ENCODE results near the gene WBP1.

WBP1 gene

DNA sequence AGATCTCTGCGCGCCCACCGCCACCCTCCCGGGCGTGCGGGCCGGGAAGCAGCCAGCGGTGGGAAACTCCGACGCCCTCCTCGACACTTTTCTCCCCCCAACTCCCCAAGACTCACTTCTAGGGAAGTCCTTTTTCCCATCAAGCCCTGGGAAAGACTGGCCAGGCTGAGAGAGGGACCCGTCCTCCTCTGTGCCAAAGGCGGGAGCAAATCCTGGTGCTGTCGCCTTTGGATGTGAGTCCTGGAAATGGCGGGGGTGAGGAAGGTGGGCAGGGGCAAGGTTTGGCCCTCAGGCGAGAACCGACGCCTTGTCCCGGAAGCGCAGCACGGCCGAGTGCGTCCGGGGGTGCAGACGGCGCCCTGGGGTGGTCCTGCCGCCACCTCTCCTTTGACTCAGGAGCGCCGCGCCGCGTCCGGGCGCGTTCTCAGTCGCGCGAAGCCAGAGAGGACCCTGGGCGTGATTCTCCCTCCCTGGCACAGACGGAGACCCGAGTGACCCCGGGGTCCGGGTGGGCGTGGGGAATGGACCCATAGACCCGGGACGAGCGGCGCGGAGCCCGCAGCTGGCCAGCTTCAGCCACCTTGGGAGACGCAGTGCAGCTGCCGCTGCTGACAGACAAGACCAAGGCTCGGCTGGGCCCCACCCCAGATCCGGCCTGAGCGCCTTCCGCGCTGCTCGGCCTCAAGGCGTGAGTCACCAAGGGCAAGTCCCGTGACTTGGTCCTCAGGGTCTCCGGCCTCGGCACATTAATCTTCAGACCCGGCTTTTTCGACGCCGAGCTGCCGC is 44.7 kb downstream of the WBP1 start:
- H3K27me3 ChIP-seq (ENCODE audit: control insufficient read depth in 1 of 2, insufficient read depth in 2 of 2, low read length in 2 of 2) = peaks cover 0 to 12% of the 10 kb centered on the region in 2 donors
- peaks cover 62 to 67% of the 10 kb centered on the region in 2 donors for H3K4me1 ChIP-seq (ENCODE audit: control insufficient read depth in 1 of 2, insufficient read depth in 2 of 2, low read length in 2 of 2)
- H3K9ac ChIP-seq (ENCODE audit: low read depth in 1 of 2, low read length in 2 of 2) = peak overlapping the region; percentile 92 to 98
- H3K36me3 ChIP-seq (ENCODE audit: control insufficient read depth in 1 of 2, insufficient read depth in 2 of 2, low read length in 2 of 2) = peaks cover 0 to 11% of the 10 kb centered on the region in 2 donors
- H3K27ac ChIP-seq (ENCODE audit: low read depth, low read length) = peak overlapping the region; percentile 88
- H3K4me3 ChIP-seq (ENCODE audit: low read depth in 1 of 2, low read length in 2 of 2) = peak overlapping the region; percentile 88 to 94
- H3K9me3 ChIP-seq (ENCODE audit: control insufficient read depth in 1 of 2, low read length in 2 of 2) = no peaks in the 10 kb centered on the region

DNA sequence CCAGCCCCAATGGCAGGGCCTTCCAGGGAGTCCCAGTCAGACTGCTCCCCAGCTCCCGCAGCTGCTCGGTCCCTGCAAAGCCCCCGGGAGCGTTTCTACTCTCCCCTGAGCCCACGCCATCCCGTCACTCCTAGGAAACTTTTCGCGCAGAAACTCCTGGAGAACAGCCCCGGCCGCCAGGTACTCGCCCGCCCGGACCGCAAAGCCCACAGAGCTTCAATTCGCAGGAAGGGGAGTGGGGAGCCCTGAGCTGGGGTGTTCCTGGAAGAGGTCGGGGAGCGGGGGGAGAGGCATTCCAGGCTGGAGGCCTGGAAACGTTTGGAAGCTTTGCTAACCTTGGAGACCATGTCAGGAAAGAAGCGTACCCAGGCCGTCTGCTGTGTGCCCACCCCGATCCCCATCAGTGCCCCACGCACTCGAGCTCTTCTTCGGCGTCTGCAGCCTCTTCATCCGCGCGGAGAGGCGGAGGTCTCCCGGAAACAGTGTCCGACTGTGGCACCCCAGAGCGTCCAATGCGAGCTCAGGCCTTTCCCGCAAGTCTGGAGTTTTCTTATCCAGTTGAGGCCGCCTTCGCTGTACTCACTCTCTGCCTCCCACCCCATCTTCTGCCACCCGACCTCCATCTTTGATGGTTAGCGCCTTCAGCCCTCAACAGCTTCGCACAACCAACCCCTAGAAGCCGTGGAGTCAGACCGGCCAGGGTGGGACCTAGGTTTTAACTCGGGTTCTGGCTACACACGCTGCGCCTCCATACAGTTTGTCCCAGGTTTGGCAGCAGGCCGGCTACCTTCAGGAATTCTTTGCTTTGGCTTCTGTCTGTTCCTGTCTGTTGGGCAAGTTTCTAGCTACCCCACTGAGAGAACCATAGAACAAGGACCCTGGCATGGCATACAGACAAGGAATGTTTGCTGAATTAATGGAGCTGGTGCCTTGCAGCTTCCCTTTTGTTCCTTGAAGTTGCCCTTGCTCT is 45.6 kb downstream of the WBP1 start:
- peaks cover 0 to 11% of the 10 kb centered on the region in 2 donors for H3K36me3 ChIP-seq (ENCODE audit: control insufficient read depth in 1 of 2, insufficient read depth in 2 of 2, low read length in 2 of 2)
- peak overlapping the region; percentile 88 to 94 for H3K4me3 ChIP-seq (ENCODE audit: low read depth in 1 of 2, low read length in 2 of 2)
- H3K27ac ChIP-seq (ENCODE audit: low read depth, low read length) = peak overlapping the region; percentile 81
- peaks cover 0 to 13% of the 10 kb centered on the region in 2 donors for H3K27me3 ChIP-seq (ENCODE audit: control insufficient read depth in 1 of 2, insufficient read depth in 2 of 2, low read length in 2 of 2)
- peak overlapping the region; percentile 92 to 98 for H3K9ac ChIP-seq (ENCODE audit: low read depth in 1 of 2, low read length in 2 of 2)
- peaks cover 61 to 64% of the 10 kb centered on the region in 2 donors for H3K4me1 ChIP-seq (ENCODE audit: control insufficient read depth in 1 of 2, insufficient read depth in 2 of 2, low read length in 2 of 2)
- no peaks in the 10 kb centered on the region for H3K9me3 ChIP-seq (ENCODE audit: control insufficient read depth in 1 of 2, low read length in 2 of 2)

- Histone ChIP-seq H3K4me1 (ENCODE audit: control insufficient read depth in 1 of 2, insufficient read depth in 2 of 2, low read length in 2 of 2) (peaks cover 57 to 58% of the 10 kb centered on the region in 2 donors), H3K9ac (ENCODE audit: low read depth in 1 of 2, low read length in 2 of 2) (no peak overlapping the region), H3K27me3 (ENCODE audit: control insufficient read depth in 1 of 2, insufficient read depth in 2 of 2, low read length in 2 of 2) (peaks cover 0 to 14% of the 10 kb centered on the region in 2 donors), H3K4me3 (ENCODE audit: low read depth in 1 of 2, low read length in 2 of 2) (peak overlapping the region; percentile 88 to 94), H3K36me3 (ENCODE audit: control insufficient read depth in 1 of 2, insufficient read depth in 2 of 2, low read length in 2 of 2) (peaks cover 0 to 11% of the 10 kb centered on the region in 2 donors), H3K27ac (ENCODE audit: low read depth, low read length) (no peak overlapping the region), H3K9me3 (ENCODE audit: control insufficient read depth in 1 of 2, low read length in 2 of 2) (no peaks in the 10 kb centered on the region)
These were observed 46.4 kb downstream of the WBP1 start for GRCh38 chr2:74504591-74504990.

GRCh38 chr2:74505448-74506246 is 47.4 kb downstream of the WBP1 start:
- peaks cover 46 to 49% of the 10 kb centered on the region in 2 donors for H3K4me1 ChIP-seq (ENCODE audit: control insufficient read depth in 1 of 2, insufficient read depth in 2 of 2, low read length in 2 of 2)
- peak overlapping the region; percentile 33 to 43 for H3K4me3 ChIP-seq (ENCODE audit: low read depth in 1 of 2, low read length in 2 of 2)
- no peak overlapping the region for H3K27ac ChIP-seq (ENCODE audit: low read depth, low read length)
- H3K9ac ChIP-seq (ENCODE audit: low read depth in 1 of 2, low read length in 2 of 2) = peak overlapping the region in 1 of 2 donors; percentile 43
- H3K9me3 ChIP-seq (ENCODE audit: control insufficient read depth in 1 of 2, low read length in 2 of 2) = no peaks in the 10 kb centered on the region
- H3K36me3 ChIP-seq (ENCODE audit: control insufficient read depth in 1 of 2, insufficient read depth in 2 of 2, low read length in 2 of 2) = peaks cover 0 to 11% of the 10 kb centered on the region in 2 donors
- H3K27me3 ChIP-seq (ENCODE audit: control insufficient read depth in 1 of 2, insufficient read depth in 2 of 2, low read length in 2 of 2) = peaks cover 0 to 17% of the 10 kb centered on the region in 2 donors

DNA sequence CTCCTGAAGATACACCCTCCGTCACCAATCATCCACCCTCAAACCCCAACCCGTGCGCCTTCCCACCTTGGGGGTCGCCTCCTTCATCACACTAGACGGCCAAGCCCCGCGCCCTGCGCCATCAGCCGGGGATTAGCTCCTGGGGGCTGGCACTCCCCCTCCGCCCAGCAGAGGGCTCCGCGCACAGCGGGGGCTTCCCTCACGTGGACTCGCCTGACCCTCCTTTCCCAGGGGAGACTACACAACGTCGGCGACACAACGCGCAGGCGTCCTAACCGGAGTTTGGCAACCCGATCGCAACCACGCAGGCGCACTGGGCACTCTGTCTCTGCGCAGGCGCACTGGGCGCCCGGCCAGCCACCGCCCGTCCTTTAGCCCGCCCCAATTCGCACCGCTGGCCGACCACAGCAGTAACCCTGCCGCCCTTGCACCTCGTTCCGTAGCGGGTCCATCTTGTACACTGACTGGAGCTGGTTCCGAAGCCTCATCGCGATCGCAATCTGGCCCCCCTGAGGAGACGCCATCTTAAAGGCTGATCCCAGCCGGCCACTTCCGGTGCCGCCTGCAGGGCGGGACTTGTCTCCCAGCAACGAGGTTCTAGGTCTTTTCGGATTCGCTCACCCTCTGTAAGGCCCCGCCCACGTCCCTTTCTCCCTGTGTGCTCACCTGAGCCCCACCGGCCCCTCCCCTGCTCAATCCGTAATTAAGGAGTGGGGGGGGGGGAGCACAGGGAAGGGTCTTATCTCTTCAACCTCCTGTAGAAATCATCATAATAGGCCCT is 49.1 kb downstream of the WBP1 start, which contains the start of gene PCGF1:
Gene PCGF1 (minus strand): TSS at position 551 of the 781 bp plus-strand sequence. CDS start 27 bp downstream, at position 524.
- peak within 1 kb of the TSS; percentile 94 to 98 for H3K4me3 ChIP-seq (ENCODE audit: low read depth in 1 of 2, low read length in 2 of 2)
- peaks cover 36 to 38% of the 10 kb centered on the region in 2 donors for H3K4me1 ChIP-seq (ENCODE audit: control insufficient read depth in 1 of 2, insufficient read depth in 2 of 2, low read length in 2 of 2)
- peaks cover 9 to 32% of the 10 kb centered on the region in 2 donors for H3K27me3 ChIP-seq (ENCODE audit: control insufficient read depth in 1 of 2, insufficient read depth in 2 of 2, low read length in 2 of 2)
- H3K9ac ChIP-seq (ENCODE audit: low read depth in 1 of 2, low read length in 2 of 2) = peak within 1 kb of the TSS; percentile 89 to 100
- no peaks in the 10 kb centered on the region for H3K9me3 ChIP-seq (ENCODE audit: control insufficient read depth in 1 of 2, low read length in 2 of 2)
- H3K27ac ChIP-seq (ENCODE audit: low read depth, low read length) = peak within 1 kb of the TSS; percentile 100
- peaks cover 0 to 11% of the 10 kb centered on the region in 2 donors for H3K36me3 ChIP-seq (ENCODE audit: control insufficient read depth in 1 of 2, insufficient read depth in 2 of 2, low read length in 2 of 2)

DNA sequence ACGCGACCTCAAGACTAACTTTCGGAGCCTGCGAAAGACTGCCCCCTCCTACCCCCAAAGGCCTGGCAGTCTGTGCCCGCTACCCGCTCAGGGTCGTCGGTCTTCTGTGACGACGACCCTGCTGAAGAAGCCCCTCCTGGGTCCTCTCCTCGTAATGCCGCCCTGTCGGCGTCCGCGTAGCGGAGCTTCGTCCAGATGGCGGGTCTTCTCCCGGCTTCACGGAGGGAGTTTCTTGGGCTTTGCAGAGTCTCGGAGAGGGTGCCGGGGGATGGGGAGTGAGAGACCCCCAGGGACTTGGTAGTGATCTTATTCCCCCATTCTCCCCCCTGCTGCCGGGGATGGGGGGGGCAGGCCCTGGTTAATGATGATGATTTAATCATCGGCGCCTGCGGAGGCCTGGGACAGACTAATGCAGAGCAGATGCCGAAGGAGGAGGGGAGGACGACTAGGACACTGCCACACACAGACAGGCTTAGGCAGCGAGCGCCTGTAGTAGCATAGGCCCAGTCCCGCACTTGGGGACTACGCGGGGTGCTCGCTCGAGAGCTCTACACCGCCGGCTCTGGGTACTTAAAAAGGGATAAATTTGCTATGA is 49.8 kb downstream of the WBP1 start:
- peaks cover 15 to 39% of the 10 kb centered on the region in 2 donors for H3K27me3 ChIP-seq (ENCODE audit: control insufficient read depth in 1 of 2, insufficient read depth in 2 of 2, low read length in 2 of 2)
- H3K9ac ChIP-seq (ENCODE audit: low read depth in 1 of 2, low read length in 2 of 2) = peak overlapping the region; percentile 77 to 89
- no peaks in the 10 kb centered on the region for H3K9me3 ChIP-seq (ENCODE audit: control insufficient read depth in 1 of 2, low read length in 2 of 2)
- peaks cover 36 to 37% of the 10 kb centered on the region in 2 donors for H3K4me1 ChIP-seq (ENCODE audit: control insufficient read depth in 1 of 2, insufficient read depth in 2 of 2, low read length in 2 of 2)
- peaks cover 0 to 11% of the 10 kb centered on the region in 2 donors for H3K36me3 ChIP-seq (ENCODE audit: control insufficient read depth in 1 of 2, insufficient read depth in 2 of 2, low read length in 2 of 2)
- peak overlapping the region; percentile 94 to 98 for H3K4me3 ChIP-seq (ENCODE audit: low read depth in 1 of 2, low read length in 2 of 2)
- H3K27ac ChIP-seq (ENCODE audit: low read depth, low read length) = peak overlapping the region; percentile 100

DNA sequence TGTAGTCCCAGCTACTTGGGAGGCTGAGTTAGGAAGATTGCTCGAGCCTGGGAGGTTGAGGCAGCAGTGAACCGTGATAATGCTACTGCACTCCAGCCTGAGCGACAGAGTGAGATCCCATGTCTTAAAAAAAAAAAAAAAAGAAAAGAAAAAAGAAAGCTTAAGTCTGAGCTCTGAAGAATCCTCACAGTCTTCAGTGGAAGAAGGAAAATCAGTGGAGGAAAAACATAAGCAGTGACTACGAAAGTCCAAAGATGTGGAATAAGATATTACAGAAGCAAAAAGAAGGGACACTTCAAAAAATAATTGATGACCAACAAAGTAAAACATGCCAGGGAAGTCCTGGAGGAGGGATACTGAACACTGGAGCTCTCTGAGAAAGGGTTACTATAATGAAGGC is 52.0 kb downstream of the WBP1 start:
- Histone ChIP-seq H3K9ac (ENCODE audit: low read depth in 1 of 2, low read length in 2 of 2) (no peak overlapping the region), H3K9me3 (ENCODE audit: control insufficient read depth in 1 of 2, low read length in 2 of 2) (no peaks in the 10 kb centered on the region), H3K4me1 (ENCODE audit: control insufficient read depth in 1 of 2, insufficient read depth in 2 of 2, low read length in 2 of 2) (peaks cover 20 to 32% of the 10 kb centered on the region in 2 donors), H3K36me3 (ENCODE audit: control insufficient read depth in 1 of 2, insufficient read depth in 2 of 2, low read length in 2 of 2) (peaks cover 0 to 7% of the 10 kb centered on the region in 2 donors), H3K4me3 (ENCODE audit: low read depth in 1 of 2, low read length in 2 of 2) (no peak overlapping the region), H3K27ac (ENCODE audit: low read depth, low read length) (no peak overlapping the region), H3K27me3 (ENCODE audit: control insufficient read depth in 1 of 2, insufficient read depth in 2 of 2, low read length in 2 of 2) (peaks cover 36 to 62% of the 10 kb centered on the region in 2 donors)
